HG02852 (cell line): ENCODE data around the gene SPATS2L.

Experiments used
- ATAC-seq: cut with Tn5 transposase; IDR thresholded peaks from one replicate; pipeline ENCODE4 v1.9.1; 2021; ENCODE audit warnings: mild to moderate bottlenecking, moderate library complexity; ENCODE audit not compliant: unreplicated experiment

The SPATS2L gene

DNA sequence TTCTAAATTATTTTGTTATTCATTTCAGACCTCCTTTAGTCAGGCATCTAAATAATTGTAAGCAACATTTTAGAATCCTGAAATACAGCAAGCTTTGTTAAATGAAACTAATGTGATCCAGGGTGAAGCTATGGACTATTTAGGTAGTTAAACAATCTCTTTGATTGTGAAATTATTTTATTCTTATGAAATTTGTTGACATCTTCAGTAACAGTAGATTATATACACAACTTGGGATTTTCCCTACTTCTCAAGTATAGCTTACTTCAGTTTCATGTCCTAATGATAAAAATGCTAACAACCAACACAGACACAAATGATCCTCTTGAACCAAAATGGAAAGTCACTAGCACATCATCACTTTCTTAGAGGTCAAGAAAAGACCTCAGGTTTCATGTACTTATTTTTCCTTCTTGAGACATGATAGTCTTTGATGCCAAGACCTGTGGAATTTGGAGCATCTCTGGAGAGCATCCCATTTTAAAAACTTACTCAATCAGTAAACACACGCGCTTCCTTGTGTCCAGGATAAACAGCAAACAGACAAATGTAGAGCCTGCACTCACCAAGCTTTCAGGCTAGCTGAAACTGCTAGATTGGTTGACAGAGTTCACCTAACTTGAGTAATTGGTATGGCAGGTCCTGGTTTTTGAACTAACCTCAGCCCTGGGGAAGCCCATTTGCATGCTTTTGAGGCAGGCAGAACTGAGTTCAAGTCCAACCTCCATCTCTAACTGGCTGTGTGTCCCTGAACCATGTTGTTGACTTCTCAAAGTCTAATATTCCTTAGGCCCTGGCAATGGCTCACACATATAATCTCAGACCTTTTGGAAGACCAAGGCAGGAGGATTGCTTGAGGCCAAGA, 155.6 kb downstream of the SPATS2L start:
- no peak for ATAC-seq

DNA sequence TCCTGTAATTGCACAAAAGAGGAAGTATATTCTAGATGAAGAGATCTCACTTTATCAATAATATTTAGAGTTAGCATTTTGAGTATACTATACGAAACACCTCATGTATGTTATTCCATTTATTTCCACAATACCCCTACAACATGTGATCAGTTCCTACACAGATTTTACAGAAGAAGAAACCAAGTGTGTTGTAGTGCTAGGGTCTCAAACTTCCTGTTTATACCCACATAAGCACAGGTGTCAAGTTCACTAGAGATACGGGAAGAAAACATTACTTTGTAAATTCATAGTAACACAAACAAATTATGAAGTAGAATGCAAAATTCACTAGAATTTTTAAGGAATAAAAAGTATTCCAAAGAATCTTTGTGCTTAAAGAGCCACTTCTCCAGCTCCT, 157.0 kb downstream of the SPATS2L start:
- ATAC-seq = no peak

GRCh38 chr2:200466425-200467418, 160.2 kb downstream of the SPATS2L start:
- ATAC-seq = no peak

DNA sequence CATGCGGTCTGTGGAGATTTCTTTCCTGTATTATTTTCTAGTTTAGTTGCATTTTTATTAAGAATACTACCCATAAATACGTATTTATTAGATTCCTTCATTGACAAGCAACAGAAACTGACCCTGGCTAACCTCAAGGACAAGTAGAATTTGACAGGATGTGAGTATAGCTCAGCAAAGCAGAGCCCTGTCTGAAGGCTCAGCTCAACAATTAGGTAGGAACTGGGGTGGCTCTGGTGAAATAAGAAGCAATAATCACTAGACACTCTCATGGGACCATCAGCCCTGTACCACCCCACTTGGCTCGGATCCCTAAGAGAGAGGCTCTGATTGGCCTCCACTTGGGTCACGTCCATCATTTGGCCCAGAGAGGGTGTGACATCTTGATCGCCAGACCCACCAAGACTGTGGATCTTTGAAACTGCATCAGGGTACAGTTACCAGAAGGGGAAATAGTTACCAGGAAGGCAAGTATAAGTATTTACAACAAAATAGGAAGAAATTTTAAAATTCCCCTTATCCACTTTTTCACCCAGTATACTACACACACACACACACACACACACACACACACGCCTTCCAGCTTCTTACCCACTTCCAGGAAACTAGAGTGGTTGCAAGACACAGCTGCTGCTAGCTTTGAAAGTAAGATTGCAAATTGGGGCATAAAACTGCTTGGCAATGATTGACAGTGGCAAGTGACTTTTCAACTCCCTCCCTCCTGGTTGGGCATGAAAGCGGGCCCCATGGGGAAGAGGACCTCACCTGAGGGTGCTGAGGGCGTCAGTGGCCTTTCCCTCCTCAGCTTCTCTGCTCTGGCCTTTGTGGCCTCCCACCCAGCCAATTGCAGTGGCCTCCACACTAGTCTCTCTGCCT, 161.6 kb downstream of the SPATS2L start:
- no peak for ATAC-seq

- ATAC-seq = no peak
Measured at GRCh38 chr2:200469708-200470211, 163.3 kb downstream of the SPATS2L start.

- no peak for ATAC-seq
Measured at GRCh38 chr2:200470230-200470629, 163.7 kb downstream of the SPATS2L start.

DNA sequence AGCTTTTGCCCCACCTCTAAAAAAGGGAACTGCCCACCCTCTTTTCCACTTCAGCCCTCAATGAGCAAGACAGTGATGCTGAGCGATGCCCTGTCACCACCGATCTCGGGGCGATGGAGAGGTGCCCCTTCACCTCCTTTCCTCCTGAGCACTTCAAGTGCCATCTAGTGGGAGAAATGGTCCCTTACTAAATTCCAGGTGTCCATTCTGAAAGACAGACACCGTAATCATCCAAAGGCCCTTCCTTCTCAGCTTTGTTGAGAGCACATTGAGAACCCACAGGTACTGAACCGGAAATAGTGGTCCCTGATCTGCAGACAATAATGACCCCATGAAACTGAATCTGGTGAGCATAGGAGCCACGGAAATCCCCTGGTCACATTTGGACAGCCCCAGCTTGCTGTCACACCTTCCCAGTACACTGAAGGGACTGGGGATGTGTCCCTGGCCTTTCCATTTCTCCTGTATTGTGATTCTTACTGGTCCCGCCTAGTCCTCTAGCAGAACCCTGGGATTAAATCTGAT, 164.9 kb downstream of the SPATS2L start:
- peak; percentile 85 for ATAC-seq

DNA sequence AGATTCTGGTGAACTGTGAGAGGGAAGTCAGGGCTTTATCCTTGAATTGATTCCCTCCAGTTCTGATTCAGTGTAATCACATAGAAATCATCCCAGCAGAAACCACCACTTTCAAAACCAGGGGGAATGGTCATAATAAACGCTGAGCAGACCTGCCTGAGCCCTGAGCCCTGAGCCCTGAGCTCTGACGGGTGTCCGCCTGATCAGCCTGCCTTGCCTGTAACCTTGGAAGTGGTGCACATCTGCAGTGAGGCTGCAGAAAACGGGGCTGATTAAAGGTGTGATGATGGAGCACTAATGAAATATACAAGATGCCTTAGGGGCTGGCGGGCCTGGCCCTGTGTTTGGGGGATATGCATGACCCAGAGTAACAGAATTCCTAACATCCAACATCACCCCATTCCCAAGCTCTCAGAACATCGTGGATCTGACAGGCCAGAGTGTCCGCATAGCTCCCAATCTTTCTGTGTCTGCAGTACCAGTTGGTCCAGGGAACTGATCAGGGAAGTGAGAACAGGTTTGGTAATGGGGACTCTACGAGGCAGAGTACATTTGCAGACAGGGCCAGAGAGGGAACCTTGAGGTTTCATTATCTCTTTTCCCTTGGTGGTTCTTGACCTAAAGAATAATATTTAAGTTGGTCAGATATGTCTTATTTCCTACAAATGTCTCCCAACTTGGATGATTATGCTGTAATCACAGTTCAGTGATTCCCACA, 165.6 kb downstream of the SPATS2L start:
- peak; percentile 16 for ATAC-seq

DNA sequence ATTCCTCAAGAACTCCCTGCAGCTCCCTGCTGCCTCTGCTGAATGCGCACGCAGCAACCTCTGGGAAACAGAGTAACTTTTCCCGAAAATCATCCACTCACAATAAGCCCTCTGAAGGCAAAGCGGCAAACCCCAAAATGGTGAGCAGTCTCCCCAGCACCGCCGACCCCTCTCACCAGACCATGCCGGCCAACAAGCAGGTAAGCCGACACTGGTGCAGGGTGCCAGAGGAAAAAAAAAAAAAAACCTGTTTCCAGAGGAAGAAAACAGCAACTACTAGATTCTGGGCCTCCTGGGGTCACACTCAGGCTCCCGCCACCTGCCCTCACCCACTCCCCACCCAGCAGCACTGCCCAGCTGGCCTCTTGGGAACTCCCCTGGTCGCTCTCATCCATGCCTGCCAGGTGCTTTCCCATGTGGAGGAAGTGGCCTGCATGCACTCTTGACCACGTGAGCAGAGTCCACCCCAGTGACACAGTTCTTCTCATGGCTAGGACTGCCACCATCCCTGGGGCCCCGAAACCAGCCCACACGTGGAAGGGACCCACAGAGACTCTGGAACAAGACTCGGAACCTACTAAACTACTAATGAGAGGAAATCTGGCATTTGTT, 166.5 kb downstream of the SPATS2L start:
- no peak for ATAC-seq

GRCh38 chr2:200475795-200476194, 169.3 kb downstream of the SPATS2L start:
- ATAC-seq = no peak

DNA sequence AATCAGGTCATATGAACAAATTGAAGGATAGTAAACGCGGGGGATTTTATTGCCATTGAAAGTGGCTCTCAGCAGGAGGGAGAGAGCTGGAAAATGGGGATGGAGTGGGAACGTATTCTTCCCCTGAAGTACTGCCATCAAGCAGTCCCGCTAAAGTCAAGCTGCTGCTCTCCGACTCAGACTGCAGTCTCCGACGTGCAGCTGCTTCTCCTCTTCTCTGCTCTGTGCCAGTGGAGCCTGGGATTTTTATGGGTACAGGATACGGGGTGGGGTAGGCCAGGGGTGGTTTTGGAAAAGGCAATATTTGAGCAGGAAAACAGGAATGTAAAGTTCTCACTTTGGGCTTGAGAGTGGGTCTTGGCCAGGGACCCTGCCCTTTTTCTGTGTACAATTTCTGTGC, 170.3 kb downstream of the SPATS2L start:
- ATAC-seq = no peak

DNA sequence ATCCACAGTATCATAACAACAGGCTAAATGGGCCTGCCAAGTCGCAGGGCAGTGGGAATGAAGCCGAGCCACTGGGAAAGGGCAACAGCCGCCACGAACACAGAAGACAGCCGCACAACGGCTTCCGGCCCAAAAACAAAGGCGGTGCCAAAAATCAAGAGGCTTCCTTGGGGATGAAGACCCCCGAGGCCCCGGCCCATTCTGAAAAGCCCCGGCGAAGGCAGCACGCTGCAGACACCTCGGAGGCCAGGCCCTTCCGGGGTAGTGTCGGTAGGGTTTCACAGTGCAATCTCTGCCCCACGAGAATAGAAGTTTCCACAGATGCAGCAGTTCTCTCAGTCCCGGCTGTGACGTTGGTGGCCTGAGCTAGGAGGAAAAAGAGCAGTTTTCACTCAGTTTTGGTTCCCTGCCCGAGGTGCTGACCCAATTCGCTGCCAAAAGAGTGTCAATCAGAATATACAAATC, 171.2 kb downstream of the SPATS2L start:
- no peak for ATAC-seq

GRCh38 chr2:200479692-200480265, 173.3 kb downstream of the SPATS2L start:
- no peak for ATAC-seq

DNA sequence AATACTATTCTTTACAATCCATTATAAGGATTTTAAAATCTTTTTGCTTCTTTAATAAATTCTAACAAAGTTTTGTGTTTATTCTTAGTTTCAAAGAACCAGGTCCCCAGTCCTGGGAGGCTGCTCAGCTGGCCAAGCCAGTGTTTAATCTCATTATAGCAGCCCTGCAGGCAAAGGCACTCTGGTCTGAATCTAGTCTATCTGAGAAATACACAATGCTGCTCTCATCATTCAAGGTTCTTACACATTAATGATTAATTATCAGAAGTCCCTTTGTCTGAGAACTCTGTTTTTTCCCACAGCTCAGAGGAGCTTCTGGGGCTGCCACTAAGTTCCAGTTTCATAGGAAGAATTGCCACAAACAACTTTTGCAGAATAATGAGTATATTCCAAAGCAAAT, 175.7 kb downstream of the SPATS2L start:
- ATAC-seq = no peak

- ATAC-seq = peak; percentile 58
Measured at GRCh38 chr2:200483729-200484198, 177.3 kb downstream of the SPATS2L start.

DNA sequence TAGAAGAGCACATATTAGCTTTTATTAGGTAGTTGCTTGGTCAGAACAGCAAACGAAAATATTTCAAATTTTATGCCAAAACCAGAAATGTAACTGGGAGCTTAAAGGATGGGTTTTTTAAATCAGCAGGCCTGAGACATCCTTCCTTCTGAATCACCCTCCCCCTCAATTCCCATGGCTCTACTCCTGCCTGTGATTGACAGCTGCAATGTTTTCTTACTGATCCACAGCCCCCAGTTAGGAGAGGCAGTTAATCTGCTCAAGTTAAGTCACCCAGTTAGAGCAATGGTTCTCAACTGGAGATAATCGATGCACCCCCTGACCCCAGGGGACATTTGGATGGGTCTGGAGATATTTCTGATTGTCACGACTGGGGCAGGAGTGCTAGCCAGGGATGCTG, 178.4 kb downstream of the SPATS2L start:
- ATAC-seq = no peak

DNA sequence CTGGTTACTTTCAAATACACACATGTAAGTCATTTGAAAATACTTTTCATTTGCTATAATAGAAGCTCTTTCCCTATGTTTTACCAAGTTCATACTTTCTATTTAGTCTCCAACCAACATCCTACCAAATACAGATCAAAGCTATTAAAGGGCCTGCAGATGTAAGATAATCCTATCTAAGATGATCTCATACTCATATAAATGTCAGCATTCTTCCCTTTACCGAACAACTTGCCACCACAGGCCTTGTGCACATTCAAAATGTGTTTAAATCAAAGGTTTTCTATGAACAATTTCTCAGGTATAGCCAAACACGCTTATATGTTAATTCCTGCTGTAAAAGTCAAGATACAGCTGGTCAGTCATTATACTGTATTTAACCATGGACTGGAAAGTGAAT, 180.0 kb downstream of the SPATS2L start:
- no peak for ATAC-seq

GRCh38 chr2:200488169-200488568, 181.7 kb downstream of the SPATS2L start:
- ATAC-seq = no peak

DNA sequence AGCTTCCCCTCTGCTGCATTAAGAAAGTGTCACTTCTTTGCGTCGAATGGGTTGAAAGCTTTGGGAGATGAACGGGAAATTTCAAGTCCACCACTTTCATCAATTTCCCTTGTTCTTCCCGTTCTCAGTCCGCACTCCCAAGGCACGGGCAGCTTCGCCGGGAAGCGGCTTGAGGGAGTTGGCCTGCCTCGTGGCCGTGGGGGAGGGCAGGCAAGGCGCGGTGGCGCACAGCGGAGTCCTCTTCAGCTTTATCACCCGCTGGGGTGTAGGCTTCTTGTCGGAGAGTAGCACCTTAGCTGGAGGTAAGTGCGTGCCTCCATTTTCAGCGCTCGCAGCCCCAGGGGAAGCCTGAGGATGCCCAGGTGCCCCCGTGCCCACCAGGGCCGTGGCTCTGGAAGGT, 183.5 kb downstream of the SPATS2L start:
- no peak for ATAC-seq
